Measurements from ENCODE around the gene ITK. TPM values are rescaled to one million over a fixed set of nuclear protein-coding genes. Genes with fewer than 3 reads are reported as not detected.

Gene ITK
- polyA plus RNA-seq, 1 donor (not counting 4 experiments of a cell fraction or from before 2014, with no cell fraction given), result not detected

- H3K27ac ChIP-seq (ENCODE audit: control insufficient read depth, insufficient read depth, low read length), result no peak overlapping the region
- H3K9ac ChIP-seq (ENCODE audit: control insufficient read depth, extremely low read depth, insufficient read depth, low read length), result no peak overlapping the region
- FAIRE-seq (no peak), DNase-seq (ENCODE audit: low read depth, low spot score) (no peak)
- TF ChIP-seq CTCF (optimal IDR thresholded peaks at IDR 0.05 in 1 of 3, IDR thresholded peaks at IDR 0.05 in 1 of 3, conservative IDR thresholded peaks at IDR 0.05 in 1 of 3; ENCODE audit: extremely low read depth in 1 of 3, insufficient read depth in 2 of 3, low read length in 3 of 3), result no peak
- no peak for TF ChIP-seq EZH2 (IDR thresholded peaks at IDR 0.05; ENCODE audit: low read length)
- no peaks in the 10 kb centered on the region for H3K79me2 ChIP-seq (ENCODE audit: control insufficient read depth, insufficient read depth, low read length)
- H3K36me3 ChIP-seq (ENCODE audit: control insufficient read depth in 2 of 2, extremely low read depth in 1 of 2, insufficient read depth in 2 of 2, low read length in 2 of 2), result no peaks in the 10 kb centered on the region
- no peak overlapping the region for H2AFZ ChIP-seq (ENCODE audit: control insufficient read depth, low read length)
- dilution Hi-C loops (cut with MboI; ENCODE audit: extremely low pct_ligation_motif_present, low sequenced_read_pairs), result no loop called here
- no peak overlapping the region for H3K4me2 ChIP-seq (ENCODE audit: control insufficient read depth, extremely low read depth, insufficient read depth, low read depth, low read length)
- H4K20me1 ChIP-seq (ENCODE audit: control insufficient read depth, extremely low read depth, insufficient read depth, low read length), result no peaks in the 10 kb centered on the region
- no peaks in the 10 kb centered on the region for H3K4me1 ChIP-seq (ENCODE audit: control insufficient read depth, extremely low read depth, insufficient read depth, low read length)
- H3K9me3 ChIP-seq (ENCODE audit: control insufficient read depth, low read depth, low read length), result no peaks in the 10 kb centered on the region
- H3K27me3 ChIP-seq (ENCODE audit: control insufficient read depth, extremely low read depth, insufficient read depth, low read length), result no peaks in the 10 kb centered on the region
- no peak overlapping the region for H3K4me3 ChIP-seq (ENCODE audit: control insufficient read depth in 2 of 3, extremely low read depth in 1 of 3, insufficient read depth in 2 of 3, low read depth in 1 of 3, low read length in 3 of 3)
- no peaks in the 10 kb centered on the region for H3K9me1 ChIP-seq (ENCODE audit: control insufficient read depth, extremely low read depth, insufficient read depth, low read length)
Observed at GRCh38 chr5:157155297-157155696, 25.3 kb upstream of the ITK start.

GRCh38 chr5:157157293-157157891, 23.2 kb upstream of the ITK start:
- H3K4me2 ChIP-seq (ENCODE audit: control insufficient read depth, extremely low read depth, insufficient read depth, low read depth, low read length), result no peak overlapping the region
- no peaks in the 10 kb centered on the region for H3K4me1 ChIP-seq (ENCODE audit: control insufficient read depth, extremely low read depth, insufficient read depth, low read length)
- no peaks in the 10 kb centered on the region for H4K20me1 ChIP-seq (ENCODE audit: control insufficient read depth, extremely low read depth, insufficient read depth, low read length)
- no peaks in the 10 kb centered on the region for H3K36me3 ChIP-seq (ENCODE audit: control insufficient read depth in 2 of 2, extremely low read depth in 1 of 2, insufficient read depth in 2 of 2, low read length in 2 of 2)
- no peaks in the 10 kb centered on the region for H3K27me3 ChIP-seq (ENCODE audit: control insufficient read depth, extremely low read depth, insufficient read depth, low read length)
- no peak overlapping the region for H3K9ac ChIP-seq (ENCODE audit: control insufficient read depth, extremely low read depth, insufficient read depth, low read length)
- H2AFZ ChIP-seq (ENCODE audit: control insufficient read depth, low read length), result no peak overlapping the region
- FAIRE-seq (no peak), DNase-seq (ENCODE audit: low read depth, low spot score) (no peak)
- H3K27ac ChIP-seq (ENCODE audit: control insufficient read depth, insufficient read depth, low read length), result no peak overlapping the region
- H3K4me3 ChIP-seq (ENCODE audit: control insufficient read depth in 2 of 3, extremely low read depth in 1 of 3, insufficient read depth in 2 of 3, low read depth in 1 of 3, low read length in 3 of 3), result no peak overlapping the region
- H3K79me2 ChIP-seq (ENCODE audit: control insufficient read depth, insufficient read depth, low read length), result no peaks in the 10 kb centered on the region
- no peaks in the 10 kb centered on the region for H3K9me1 ChIP-seq (ENCODE audit: control insufficient read depth, extremely low read depth, insufficient read depth, low read length)
- H3K9me3 ChIP-seq (ENCODE audit: control insufficient read depth, low read depth, low read length), result no peaks in the 10 kb centered on the region
- TF ChIP-seq EZH2 (IDR thresholded peaks at IDR 0.05; ENCODE audit: low read length), result no peak
- TF ChIP-seq CTCF (optimal IDR thresholded peaks at IDR 0.05 in 1 of 3, IDR thresholded peaks at IDR 0.05 in 1 of 3, conservative IDR thresholded peaks at IDR 0.05 in 1 of 3; ENCODE audit: extremely low read depth in 1 of 3, insufficient read depth in 2 of 3, low read length in 3 of 3), result no peak
- dilution Hi-C loops (cut with MboI; ENCODE audit: extremely low pct_ligation_motif_present, low sequenced_read_pairs), result no loop called here
